SK-N-SH treated with all-trans-retinoic acid at 6 μM for 48 hours (cell line): ENCODE data around the gene C7orf33.

Source experiments
- ATAC-seq: fragments of 200-7000 bp; cut with Tn5 transposase; 3 replicates; pipeline ENCODE4 v1.9.1; 2020; ENCODE audit warnings: mild to moderate bottlenecking, moderate library complexity
- BACH2 ChIP-seq: fragments of 250-450 bp; sonication (Bioruptor Pico); IDR thresholded peaks from 2 replicates; pipeline ENCODE4 v1.9.0; 2021; ENCODE audit warnings: mild to moderate bottlenecking, borderline replicate concordance
- CREB5 ChIP-seq: fragments of 250-450 bp; sonication (Bioruptor Pico); IDR thresholded peaks from 2 replicates; pipeline ENCODE4 v1.5.1; 2020; ENCODE audit warnings: low read depth, mild to moderate bottlenecking, moderate library complexity
- CSDC2 ChIP-seq: fragments of 250-450 bp; sonication (Bioruptor Pico); IDR thresholded peaks from 2 replicates; pipeline ENCODE4 v1.5.0; 2020; ENCODE audit warnings: mild to moderate bottlenecking, moderate library complexity
- CSRNP3 ChIP-seq: fragments of 250-450 bp; sonication (Bioruptor Pico); IDR thresholded peaks from 2 replicates; pipeline ENCODE4 v1.5.1; 2021; ENCODE audit warnings: mild to moderate bottlenecking, moderate library complexity
- ESRRG ChIP-seq: fragments of 250-450 bp; sonication (Bioruptor Pico); IDR thresholded peaks from 2 replicates; pipeline ENCODE4 v1.6.1; 2021; ENCODE audit warnings: mild to moderate bottlenecking
- GLIS3 ChIP-seq: fragments of 250-450 bp; sonication (Bioruptor Pico); IDR thresholded peaks from 2 replicates; pipeline ENCODE4 v1.5.0; 2020; ENCODE audit warnings: mild to moderate bottlenecking, moderate library complexity
- ISL1 ChIP-seq: fragments of 250-450 bp; sonication (Bioruptor Pico); IDR thresholded peaks from 2 replicates; pipeline ENCODE4 v2.1.2; 2022; ENCODE audit warnings: mild to moderate bottlenecking, moderate library complexity
- PATZ1 ChIP-seq: fragments of 250-450 bp; sonication (Bioruptor Pico); IDR thresholded peaks from 2 replicates; pipeline ENCODE4 v1.8.0; 2020; ENCODE audit warnings: mild to moderate bottlenecking, moderate library complexity, borderline replicate concordance
- POU6F1 ChIP-seq: fragments of 250-450 bp; sonication (Bioruptor Pico); IDR thresholded peaks from 2 replicates; pipeline ENCODE4 v1.8.0; 2021; ENCODE audit warnings: low read depth, mild to moderate bottlenecking, moderate library complexity, borderline replicate concordance
- PPARA ChIP-seq: fragments of 250-450 bp; sonication (Bioruptor Pico); IDR thresholded peaks from 2 replicates; pipeline ENCODE4 v1.5.0; 2020; ENCODE audit warnings: mild to moderate bottlenecking, borderline replicate concordance
- RARB ChIP-seq: fragments of 250-450 bp; sonication (Bioruptor Pico); IDR thresholded peaks from 2 replicates; pipeline ENCODE4 v1.8.0; 2021; ENCODE audit warnings: mild to moderate bottlenecking, moderate library complexity
- SNAI2 ChIP-seq: fragments of 250-450 bp; sonication (Bioruptor Pico); IDR thresholded peaks from 2 replicates; pipeline ENCODE4 v1.5.0; 2020; ENCODE audit warnings: mild to moderate bottlenecking, moderate library complexity
- TOX ChIP-seq: fragments of 250-450 bp; sonication (Bioruptor Pico); IDR thresholded peaks from 2 replicates; pipeline ENCODE4 v1.8.0; 2021; ENCODE audit warnings: mild to moderate bottlenecking, moderate library complexity, borderline replicate concordance
- TSHZ2 ChIP-seq: fragments of 250-450 bp; sonication (Bioruptor Pico); IDR thresholded peaks from 2 replicates; pipeline ENCODE4 v1.5.0; 2020; ENCODE audit warnings: mild to moderate bottlenecking, moderate library complexity
- ZC3H10 ChIP-seq: fragments of 250-450 bp; sonication (Bioruptor Pico); IDR thresholded peaks from 2 replicates; pipeline ENCODE4 v1.5.1; 2021; ENCODE audit warnings: mild to moderate bottlenecking, moderate library complexity
- ZFP3 ChIP-seq: fragments of 250-450 bp; sonication (Bioruptor Pico); IDR thresholded peaks from 2 replicates; pipeline ENCODE4 v1.5.0; 2020; ENCODE audit warnings: mild to moderate bottlenecking, moderate library complexity
- ZFP30 ChIP-seq: fragments of 450-650 bp; formaldehyde crosslinking; IDR thresholded peaks from 2 replicates; pipeline ENCODE4 v1.5.0; 2022; ENCODE audit warnings: mild to moderate bottlenecking, moderate library complexity
- ZNF565 ChIP-seq: fragments of 450-650 bp; formaldehyde crosslinking; conservative IDR thresholded peaks from 2 replicates; pipeline ENCODE4 v1.5.0; 2020; ENCODE audit warnings: low read depth, mild to moderate bottlenecking, moderate library complexity
- ZNF70 ChIP-seq: fragments of 450-650 bp; formaldehyde crosslinking; IDR thresholded peaks from 2 replicates; pipeline ENCODE4 v1.5.0; 2020; ENCODE audit warnings: mild to moderate bottlenecking, moderate library complexity
- ZNF8 ChIP-seq: fragments of 450-650 bp; formaldehyde crosslinking; IDR thresholded peaks from 2 replicates; pipeline ENCODE4 v1.5.0; 2020; ENCODE audit warnings: mild to moderate bottlenecking, moderate library complexity

The C7orf33 gene

GRCh38 chr7:148652773-148653172 is 62.2 kb downstream of the C7orf33 start (continued):
- no peak for TF ChIP-seq POU6F1 (CRISPR knock-in tag)
- TF ChIP-seq TOX (CRISPR knock-in tag): no peak
- no peak for TF ChIP-seq ZFP3 (CRISPR knock-in tag)
- no peak for TF ChIP-seq PPARA
- TF ChIP-seq BACH2 (CRISPR knock-in tag): no peak
- no peak for TF ChIP-seq GLIS3 (CRISPR knock-in tag)
- TF ChIP-seq CSDC2 (CRISPR knock-in tag): no peak
- TF ChIP-seq ZNF8 (CRISPR knock-in tag): no peak
- TF ChIP-seq RARB: no peak
- TF ChIP-seq ZNF70: no peak
- no peak for TF ChIP-seq ZC3H10 (CRISPR knock-in tag)
- no peak for TF ChIP-seq ESRRG (CRISPR knock-in tag)

GRCh38 chr7:148657929-148658328 is 67.4 kb downstream of the C7orf33 start:
- TF ChIP-seq TSHZ2 (CRISPR knock-in tag) (no peak), CSRNP3 (CRISPR knock-in tag) (no peak), RARB (no peak), ZFP30 (CRISPR knock-in tag) (no peak), SNAI2 (CRISPR knock-in tag) (no peak), ZNF565 (CRISPR knock-in tag) (no peak), CSDC2 (CRISPR knock-in tag) (no peak), CREB5 (CRISPR knock-in tag) (no peak), POU6F1 (CRISPR knock-in tag) (no peak), PATZ1 (no peak), GLIS3 (CRISPR knock-in tag) (no peak), PPARA (no peak), ISL1 (CRISPR knock-in tag) (no peak), TOX (CRISPR knock-in tag) (no peak)
- ATAC-seq: no peak

- TF ChIP-seq PPARA: no peak
- no peak for TF ChIP-seq ZNF565 (CRISPR knock-in tag)
- no peak for TF ChIP-seq ZFP3 (CRISPR knock-in tag)
- TF ChIP-seq POU6F1 (CRISPR knock-in tag): no peak
- TF ChIP-seq, all 23 proteins: peak for 0
- no peak for ATAC-seq
Measured at GRCh38 chr7:148661471-148661870, 70.9 kb downstream of the C7orf33 start.
